ENCODE measurements around the gene MVD. TPM values are rescaled to one million over a fixed set of nuclear protein-coding genes. Genes with fewer than 3 reads are reported as not detected.

MVD gene
- total RNA-seq, 1 donor from 2014 or later: 95.7 TPM

DNA sequence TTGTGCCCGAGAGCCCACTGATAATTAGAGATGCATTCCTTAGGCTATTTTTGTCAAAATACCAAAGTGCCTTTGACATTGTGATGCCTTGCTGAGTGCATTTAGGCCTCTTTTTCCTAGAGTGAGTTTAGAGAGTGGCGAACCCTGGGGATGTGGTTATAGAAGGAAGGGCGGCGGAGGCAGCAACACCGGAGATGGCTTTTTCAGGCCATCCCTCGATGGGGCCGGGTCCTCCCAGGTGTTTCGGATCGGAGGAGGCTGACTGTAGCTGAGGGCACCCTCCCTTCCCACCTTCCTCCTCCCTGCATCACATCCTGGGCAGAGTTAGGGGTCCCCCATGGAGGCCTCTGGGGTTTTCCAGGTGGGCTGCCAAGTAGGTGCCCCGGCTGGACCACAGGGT is 30.0 kb upstream of the MVD start:
- Mint-ChIP-seq H3K27me3 (no peaks in the 10 kb centered on the region), H3K36me3 (ENCODE audit: low read depth) (peaks cover 5% of the 10 kb centered on the region), H3K4me1 (peaks cover 43% of the 10 kb centered on the region), H3K9me3 (no peaks in the 10 kb centered on the region), H3K27ac (peak overlapping the region; percentile 20), H3K4me3 (peak overlapping the region; percentile 30)
- DNase-seq: no peak
- intact Hi-C loops (cut with micrococcal nuclease): no loop called here

DNA sequence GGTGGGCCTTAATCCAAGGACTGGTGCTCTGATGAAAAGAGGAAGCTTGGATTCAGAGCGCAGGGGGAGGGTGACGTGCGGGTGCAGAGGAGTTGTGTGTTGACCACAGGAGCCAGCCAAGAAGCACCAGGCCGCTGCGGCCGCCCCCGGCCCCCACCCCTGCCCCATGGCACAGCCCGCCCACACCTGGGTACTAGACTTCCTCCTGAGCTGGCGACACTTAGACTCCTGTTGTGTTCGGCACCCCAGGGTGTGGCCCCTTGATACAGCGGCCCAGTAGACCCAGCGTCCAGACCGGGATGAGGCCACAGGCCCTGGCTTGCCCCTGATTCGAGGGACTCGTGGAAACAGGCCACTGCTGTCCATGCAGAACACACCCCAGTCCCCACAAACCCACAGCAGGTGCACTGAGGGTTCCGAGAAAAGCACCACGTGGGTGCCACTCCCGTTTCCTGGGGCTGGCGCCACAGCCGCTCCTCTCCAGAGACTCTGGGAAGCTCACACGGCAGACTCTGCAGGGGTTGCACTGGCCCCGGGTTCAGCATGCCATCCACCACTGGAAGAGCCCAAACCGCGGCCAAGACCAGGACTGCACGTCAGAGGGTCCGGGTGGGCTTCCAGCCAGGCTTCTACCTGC is 29.2 kb upstream of the MVD start:
- no peaks in the 10 kb centered on the region for H3K9me3 Mint-ChIP-seq
- no peaks in the 10 kb centered on the region for H3K36me3 Mint-ChIP-seq (ENCODE audit: low read depth)
- peaks cover 39% of the 10 kb centered on the region for H3K4me1 Mint-ChIP-seq
- no peaks in the 10 kb centered on the region for H3K27me3 Mint-ChIP-seq
- intact Hi-C loops (cut with micrococcal nuclease): no loop called here
- peak overlapping the region; percentile 62 for H3K4me3 Mint-ChIP-seq
- H3K27ac Mint-ChIP-seq: peak overlapping the region; percentile 81
- peak; percentile 87 for DNase-seq

DNA sequence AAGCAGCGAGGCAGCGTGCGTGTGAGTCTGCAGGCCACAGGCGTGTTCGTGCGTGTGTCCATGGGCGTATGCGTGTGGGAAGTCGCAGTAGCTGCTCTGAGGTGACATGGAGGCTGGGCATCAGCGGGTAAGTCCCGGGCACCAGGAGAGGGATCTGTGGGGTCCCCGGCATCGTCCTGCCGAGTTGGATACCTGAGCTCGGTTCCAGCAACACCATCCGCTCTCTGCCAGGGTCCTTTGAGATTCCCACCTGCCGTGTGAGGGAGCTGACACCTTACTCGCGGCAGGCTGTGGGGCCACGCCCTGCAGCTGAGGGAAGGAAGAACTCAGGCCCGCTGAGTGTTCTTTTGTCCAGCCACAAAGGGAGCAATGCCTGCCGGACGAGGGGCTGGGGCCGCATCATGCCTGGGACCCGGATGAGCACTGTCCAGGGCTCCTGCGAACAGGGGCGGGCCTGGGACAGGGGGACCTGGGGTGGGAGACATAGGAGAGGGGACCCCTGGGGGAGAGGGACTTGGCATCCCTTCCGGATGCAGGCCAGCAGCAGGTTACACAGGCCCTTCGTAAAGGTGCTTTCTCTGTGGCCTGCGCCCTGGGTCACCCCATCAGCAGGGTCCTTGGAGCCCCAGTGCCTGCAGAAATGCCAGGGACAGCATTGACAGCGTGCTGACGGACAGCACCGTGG is 28.4 kb upstream of the MVD start:
- Mint-ChIP-seq H3K27me3 (no peaks in the 10 kb centered on the region), H3K27ac (peak overlapping the region; percentile 34), H3K36me3 (ENCODE audit: low read depth) (no peaks in the 10 kb centered on the region), H3K9me3 (no peaks in the 10 kb centered on the region), H3K4me1 (peaks cover 39% of the 10 kb centered on the region), H3K4me3 (peak overlapping the region; percentile 50)
- intact Hi-C loops (cut with micrococcal nuclease): no loop called here
- DNase-seq: no peak

DNA sequence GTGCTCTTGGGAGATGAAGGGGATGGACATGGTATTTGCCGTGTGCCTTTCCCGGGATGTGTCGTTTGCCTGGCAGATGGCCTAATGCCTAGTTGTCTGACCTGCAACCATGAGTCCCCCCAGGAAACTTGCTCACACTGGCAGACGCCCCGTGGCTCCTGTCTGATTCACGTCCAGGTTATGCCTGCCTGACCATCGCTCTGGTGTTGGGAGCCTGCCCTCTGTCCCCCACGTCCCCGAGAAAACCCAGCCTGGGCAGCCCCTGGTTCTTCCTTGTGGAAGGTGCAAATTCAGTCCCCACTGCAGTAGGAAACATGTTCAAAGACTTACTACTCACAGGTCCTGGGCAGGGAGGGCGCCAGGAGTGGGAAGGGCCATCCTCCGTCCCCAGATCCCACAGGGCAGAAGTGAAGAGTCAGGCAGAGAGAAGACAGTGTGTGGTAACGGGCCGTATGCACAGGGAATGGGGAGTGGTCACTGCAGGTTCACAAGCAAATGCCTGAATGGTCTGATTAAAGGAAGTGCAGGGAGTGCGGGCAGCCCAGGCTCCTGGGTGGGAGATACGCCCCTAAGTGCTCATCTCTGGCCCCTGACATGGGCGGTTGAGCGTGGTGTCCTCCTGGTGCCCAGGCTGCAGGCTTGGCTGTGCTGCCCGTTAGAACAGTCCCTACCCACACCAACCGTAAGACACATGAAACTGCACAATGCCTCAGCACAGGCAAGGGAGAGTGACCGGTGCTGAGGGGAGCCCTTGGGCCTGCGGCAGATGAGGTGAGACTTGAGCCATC is 27.6 kb upstream of the MVD start:
- Mint-ChIP-seq H3K4me1 (peaks cover 39% of the 10 kb centered on the region), H3K4me3 (peak overlapping the region; percentile 50), H3K27ac (peak overlapping the region; percentile 34), H3K27me3 (no peaks in the 10 kb centered on the region), H3K36me3 (ENCODE audit: low read depth) (no peaks in the 10 kb centered on the region), H3K9me3 (no peaks in the 10 kb centered on the region)
- intact Hi-C loops (cut with micrococcal nuclease): no loop called here
- DNase-seq: no peak

DNA sequence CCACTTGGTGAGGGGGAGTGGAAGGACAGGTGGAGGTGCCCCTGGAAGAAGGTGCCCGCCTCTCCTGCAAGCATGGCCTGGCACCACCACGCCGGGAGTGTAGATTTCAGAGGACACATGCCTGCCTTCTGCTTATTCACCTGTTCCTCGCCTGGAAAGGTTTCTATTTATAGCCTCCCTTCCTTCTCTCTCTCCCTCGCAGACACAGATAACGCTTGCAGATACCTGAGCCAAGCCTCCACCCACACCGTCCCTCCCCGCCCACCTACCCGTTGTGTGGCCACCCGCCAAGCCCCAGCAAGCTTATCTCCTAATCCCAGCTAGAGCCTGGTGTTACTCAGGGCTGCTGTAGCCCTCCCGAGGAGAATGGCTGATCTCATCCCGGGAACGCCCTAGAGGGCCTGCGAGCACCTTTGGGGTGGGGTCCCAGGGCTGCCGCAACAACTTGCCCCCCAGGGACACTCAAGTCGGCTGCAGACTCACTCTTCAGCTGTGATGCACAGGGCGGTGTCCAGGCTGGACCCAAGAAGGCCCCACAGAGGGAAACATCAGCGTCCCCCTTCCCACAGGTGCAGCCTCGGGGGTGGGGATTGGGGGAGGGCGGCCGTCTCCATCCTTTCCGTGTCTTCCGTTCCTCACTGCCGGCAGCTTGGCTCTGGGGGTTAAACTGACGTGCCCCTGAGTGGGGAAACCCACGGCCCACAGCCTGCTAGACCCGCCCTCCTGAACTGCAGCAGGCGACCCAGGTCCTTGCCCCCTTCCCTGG is 25.3 kb upstream of the MVD start:
- no peaks in the 10 kb centered on the region for H3K9me3 Mint-ChIP-seq
- H3K27ac Mint-ChIP-seq: no peak overlapping the region
- H3K4me1 Mint-ChIP-seq: peaks cover 44% of the 10 kb centered on the region
- no peaks in the 10 kb centered on the region for H3K27me3 Mint-ChIP-seq
- intact Hi-C loops (cut with micrococcal nuclease): no loop called here
- no peak for DNase-seq
- H3K4me3 Mint-ChIP-seq: no peak overlapping the region
- peaks cover 3% of the 10 kb centered on the region for H3K36me3 Mint-ChIP-seq (ENCODE audit: low read depth)

DNA sequence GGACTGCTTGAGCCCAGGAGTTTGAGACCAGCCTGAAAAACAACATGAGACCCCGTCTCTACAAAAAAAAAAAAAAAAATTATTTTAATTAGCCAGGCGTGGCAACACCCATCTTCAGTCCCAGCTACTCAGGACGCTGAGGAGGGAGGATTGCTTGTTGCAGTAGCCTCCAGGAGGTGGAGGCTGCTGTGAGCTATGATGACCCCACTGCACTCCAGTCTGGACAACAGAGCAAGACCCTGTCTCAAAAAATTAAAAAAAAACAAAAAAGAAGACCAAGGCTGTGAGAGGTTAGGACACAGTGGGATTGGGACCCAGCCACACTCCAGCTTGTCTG is 24.8 kb upstream of the MVD start:
- Mint-ChIP-seq H3K27me3 (no peaks in the 10 kb centered on the region), H3K4me3 (no peak overlapping the region), H3K4me1 (peaks cover 41% of the 10 kb centered on the region), H3K27ac (no peak overlapping the region), H3K9me3 (no peaks in the 10 kb centered on the region), H3K36me3 (ENCODE audit: low read depth) (peaks cover 3% of the 10 kb centered on the region)
- no peak for DNase-seq
- intact Hi-C loops (cut with micrococcal nuclease): no loop called here

DNA sequence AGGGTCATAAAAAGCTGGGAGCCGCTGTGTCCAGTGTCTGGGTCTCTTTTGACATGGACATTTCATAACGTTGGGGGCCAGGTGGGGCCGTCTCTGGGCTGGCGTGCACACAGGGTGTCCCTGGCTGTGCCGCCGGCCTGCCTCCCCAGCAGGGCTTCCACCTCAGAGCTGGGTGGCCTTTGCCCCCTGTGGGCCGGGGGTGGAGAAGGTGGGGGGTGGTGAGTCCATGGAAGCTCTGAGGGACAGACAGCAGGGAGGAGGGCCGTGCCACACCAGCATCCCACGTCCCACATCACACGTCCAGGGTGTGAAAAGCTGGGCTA is 24.3 kb upstream of the MVD start:
- DNase-seq: no peak
- Mint-ChIP-seq H3K36me3 (ENCODE audit: low read depth) (peaks cover 3% of the 10 kb centered on the region), H3K9me3 (no peaks in the 10 kb centered on the region), H3K4me3 (no peak overlapping the region), H3K4me1 (peaks cover 41% of the 10 kb centered on the region), H3K27me3 (no peaks in the 10 kb centered on the region), H3K27ac (no peak overlapping the region)
- intact Hi-C loops (cut with micrococcal nuclease): no loop called here

DNA sequence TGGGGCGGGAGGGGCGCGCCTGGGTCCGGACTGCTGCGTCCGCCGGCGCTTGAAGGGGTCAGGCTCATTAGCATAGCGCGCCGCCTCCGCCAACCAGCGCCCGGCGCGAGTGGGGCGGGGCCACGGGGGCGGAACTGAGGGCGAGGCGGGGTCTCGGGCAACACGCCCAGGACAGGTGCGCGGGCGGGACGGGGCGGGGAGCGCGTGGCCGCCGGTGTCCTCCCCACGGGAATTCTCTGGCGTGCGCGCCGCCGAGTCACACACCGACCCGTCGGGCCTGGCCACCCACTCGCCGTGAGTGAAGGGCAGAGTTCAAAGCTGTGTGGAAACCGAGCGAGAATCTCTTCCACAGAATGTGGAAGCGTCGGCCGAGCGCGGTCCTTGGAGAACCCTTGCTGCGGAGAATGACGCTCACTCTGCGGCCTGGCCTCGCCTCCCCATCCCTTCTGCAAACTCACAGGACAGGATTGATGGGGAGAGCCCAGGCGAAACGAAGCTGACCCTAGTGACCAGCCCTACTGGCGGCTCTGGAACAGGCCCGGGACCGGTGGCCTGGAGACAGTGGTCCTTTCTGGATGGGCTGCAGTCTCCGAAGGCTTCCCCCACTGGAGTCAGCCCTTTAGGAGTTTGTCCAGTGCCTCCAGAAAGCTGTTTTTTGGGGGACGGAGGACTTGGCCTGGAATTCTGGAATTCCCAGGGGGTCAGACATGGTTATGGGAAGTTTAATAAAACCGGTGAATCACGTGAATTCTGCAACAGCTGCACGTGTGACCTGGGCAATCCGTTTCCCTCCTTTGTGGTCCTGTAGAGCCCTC is 23.8 kb upstream of the MVD start, which contains the start of gene SNAI3:
Gene SNAI3, minus strand, starts transcription at position 69 of the 815 bp plus-strand sequence. CDS start 101 bp downstream, outside the sequence.
- H3K27ac Mint-ChIP-seq: peak within 1 kb of the TSS; percentile 37
- H3K36me3 Mint-ChIP-seq (ENCODE audit: low read depth): peaks cover 3% of the 10 kb centered on the region
- peak within 1 kb of the TSS; percentile 83 for H3K4me3 Mint-ChIP-seq
- H3K4me1 Mint-ChIP-seq: peaks cover 43% of the 10 kb centered on the region
- no peaks in the 10 kb centered on the region for H3K9me3 Mint-ChIP-seq
- intact Hi-C loops (cut with micrococcal nuclease): loop anchor here (1.0 kb wide), 2 partner anchors 17 to 23 kb away; partner anchors contain the start of gene MVD
- H3K27me3 Mint-ChIP-seq: no peaks in the 10 kb centered on the region
- peak; percentile 98 for DNase-seq

DNA sequence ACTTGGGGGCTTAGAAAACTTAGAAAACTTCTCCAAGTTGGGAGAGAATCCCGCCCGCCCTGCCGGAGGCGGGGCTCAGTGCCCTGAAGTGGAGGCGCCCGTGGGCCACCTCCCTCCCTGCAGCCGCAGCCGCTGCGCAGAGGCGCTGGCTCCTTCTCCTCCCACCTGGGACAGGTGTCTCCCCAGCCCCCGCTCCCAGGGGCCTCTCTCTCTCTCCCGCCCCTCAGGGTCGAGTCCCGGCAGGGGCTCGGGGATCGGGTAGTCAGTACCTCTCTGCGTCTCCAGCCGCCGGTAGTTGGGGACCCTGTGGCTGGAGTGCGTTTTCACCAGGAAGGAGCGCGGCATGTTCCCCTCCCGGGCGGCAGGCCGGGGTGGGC is 23.2 kb upstream of the MVD start:
- no peak for DNase-seq
- Mint-ChIP-seq H3K27me3 (no peaks in the 10 kb centered on the region), H3K4me3 (peak overlapping the region; percentile 83), H3K4me1 (peaks cover 41% of the 10 kb centered on the region), H3K27ac (peak overlapping the region; percentile 37), H3K36me3 (ENCODE audit: low read depth) (peaks cover 3% of the 10 kb centered on the region), H3K9me3 (no peaks in the 10 kb centered on the region)
- intact Hi-C loops (cut with micrococcal nuclease): loop anchor here (1.0 kb wide), 2 partner anchors 17 to 23 kb away; partner anchors contain the start of gene MVD

DNA sequence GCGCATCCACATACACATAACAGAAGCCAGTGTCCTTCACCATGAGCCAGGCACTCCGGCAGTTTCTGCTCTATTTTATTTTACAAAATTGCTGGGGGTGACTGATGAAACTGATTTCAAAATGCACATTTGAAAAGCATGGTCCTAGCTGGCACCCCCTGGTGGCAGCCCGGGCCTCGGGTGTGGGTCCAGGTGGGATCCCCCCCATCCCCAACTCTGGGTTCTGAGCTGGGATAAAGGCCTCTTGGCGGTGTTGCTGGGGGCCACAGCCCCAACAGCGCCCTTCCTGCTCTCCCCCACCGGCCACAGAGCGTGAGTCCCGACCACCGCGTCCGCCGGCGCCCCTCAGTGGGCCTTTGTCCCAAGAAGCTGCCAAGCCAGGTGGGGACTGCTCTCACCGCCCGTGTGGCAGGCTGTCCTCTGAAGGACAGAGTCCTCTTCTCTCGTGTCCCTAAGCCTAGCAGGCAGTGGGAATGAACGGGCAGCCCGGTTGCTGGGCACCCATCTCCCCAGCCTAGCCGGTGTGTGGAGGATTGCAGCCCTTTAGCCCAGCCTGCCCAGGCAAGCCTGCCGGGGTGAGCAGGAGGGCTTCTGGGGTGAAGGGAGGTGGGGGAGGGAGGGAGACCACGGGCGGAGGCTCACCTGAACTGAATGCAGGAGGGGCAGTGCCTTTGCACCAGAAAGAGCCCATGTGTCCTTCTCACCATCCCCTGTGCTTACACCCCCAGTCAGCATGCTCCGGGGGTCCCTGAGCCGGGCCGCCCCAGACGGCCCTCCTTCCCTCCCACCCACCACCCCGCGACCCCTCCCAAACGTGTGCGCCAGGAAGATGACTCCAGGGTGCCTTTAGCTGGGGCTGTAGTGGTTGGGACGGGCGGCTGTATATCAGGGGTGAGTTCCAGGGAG is 22.5 kb upstream of the MVD start:
- Mint-ChIP-seq H3K4me3 (peak overlapping the region; percentile 83), H3K4me1 (peaks cover 37% of the 10 kb centered on the region), H3K27ac (no peak overlapping the region), H3K27me3 (no peaks in the 10 kb centered on the region), H3K9me3 (no peaks in the 10 kb centered on the region), H3K36me3 (ENCODE audit: low read depth) (peaks cover 3% of the 10 kb centered on the region)
- intact Hi-C loops (cut with micrococcal nuclease): loop anchor here (1.0 kb wide), 3 partner anchors 18 to 34 kb away; partner anchors contain the start of genes CYBA and MVD
- DNase-seq: peak; percentile 85

DNA sequence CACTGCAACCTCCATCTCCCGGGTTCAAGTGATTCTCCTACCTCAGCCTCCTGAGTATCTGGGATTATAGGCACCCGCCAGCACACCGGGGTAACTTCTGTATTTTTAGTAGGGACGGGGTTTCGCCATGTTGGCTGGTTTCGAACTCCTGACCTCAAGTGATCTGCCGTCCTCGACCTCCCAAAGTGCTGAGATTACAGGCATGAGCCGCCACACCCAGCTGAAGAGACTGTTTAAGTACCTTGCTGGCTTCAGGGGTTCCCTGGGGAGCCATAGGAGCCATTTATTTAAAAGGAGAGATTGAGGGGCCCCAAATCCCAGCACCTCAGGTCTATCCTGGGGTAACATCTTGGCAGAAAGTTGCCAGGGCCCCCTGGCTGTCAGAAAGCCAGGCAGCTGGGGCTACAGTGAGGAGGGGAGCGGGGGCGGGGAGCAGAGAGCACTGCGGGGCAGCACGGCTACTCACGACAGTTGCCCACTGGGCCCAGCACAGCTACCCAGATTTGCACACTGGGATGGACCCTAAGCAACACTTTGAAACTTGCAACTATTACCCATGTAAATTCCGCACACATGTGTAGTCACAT is 21.8 kb upstream of the MVD start:
- Mint-ChIP-seq H3K27ac (no peak overlapping the region), H3K9me3 (no peaks in the 10 kb centered on the region), H3K27me3 (no peaks in the 10 kb centered on the region), H3K36me3 (ENCODE audit: low read depth) (peaks cover 3% of the 10 kb centered on the region), H3K4me3 (peak overlapping the region; percentile 83), H3K4me1 (peaks cover 35% of the 10 kb centered on the region)
- no peak for DNase-seq
- intact Hi-C loops (cut with micrococcal nuclease): loop anchor here (1.0 kb wide), 1 partner anchor 33 kb away; the partner anchor contains the start of gene CYBA
